Right lung (tissue), 5 donors: Measurements from ENCODE around the gene OR2W1. TPM values are rescaled to one million over a fixed set of nuclear protein-coding genes. Genes with fewer than 3 reads are reported as not detected.

ENCODE experiments used
- DNase-seq, 2 donors: peaks; one replicate each; pipeline ENCODE4 v3.0.0-alpha.2; 2013
- polyA plus RNA-seq, 5 donors: library from polyadenylated mRNA; unstranded; fragments of 120-200 nt; gene quantifications; one replicate each; pipeline versions ENCODE4 v1.2.1 to v1.2.3, GENCODE V29; 2013; ENCODE audit warnings: inconsistent platforms in 1 of 5, low replicate concordance in 1 of 5; ENCODE audit not compliant: insufficient read length in 5 of 5, insufficient read depth in 1 of 5

OR2W1 gene
- polyA plus RNA-seq, 5 donors, result not detected

- no peak for DNase-seq
Measured at GRCh38 chr6:28996844-28997510, 48.0 kb downstream of the OR2W1 start.

GRCh38 chr6:28995093-28995650, 49.8 kb downstream of the OR2W1 start:
- no peak for DNase-seq

Other genes with a start within 250 kb of the OR2W1 start
- gene TRIM27, start 121.2 kb downstream of the OR2W1 start, polyA plus RNA-seq, result 100 to 1,000 TPM in 1 of 5 donors, 10 to 100 TPM in 4; 70.0 to 100 (median 90.7) TPM
- 1 to 10 TPM; 5.3 to 7.9 (median 7.3) TPM for gene ZNF311, start 39.9 kb downstream of the OR2W1 start, polyA plus RNA-seq
- gene OR2B3, start 42.1 kb upstream of the OR2W1 start, polyA plus RNA-seq, result not detected
- not detected for gene OR2J1, start 54.3 kb upstream of the OR2W1 start, polyA plus RNA-seq
- not detected for gene OR2J3, start 62.9 kb upstream of the OR2W1 start, polyA plus RNA-seq
- gene OR2J2, start 125.7 kb upstream of the OR2W1 start, polyA plus RNA-seq, result not detected